Omental fat pad (tissue), 4 donors: ENCODE measurements around the gene EXD3. TPM values are rescaled to one million over a fixed set of nuclear protein-coding genes. Genes with fewer than 3 reads are reported as not detected.

Experiments
- ATAC-seq: fragments of 150-250 bp; one replicate; pipeline ENCODE4 v1.9.1; 2016; ENCODE audit warnings: mild to moderate bottlenecking, moderate library complexity; ENCODE audit not compliant: low FRiP score
- DNase-seq: peaks from one replicate; pipeline ENCODE4 v3.0.0-alpha.2; 2019; ENCODE audit warnings: low spot score
- CTCF ChIP-seq, 3 donors: fragments of 450-650 bp; IDR thresholded peaks; one replicate each; pipeline ENCODE4 v1.5.1; 2016 to 2017; ENCODE audit warnings: antibody characterized with exemption in 3 of 3, mild to moderate bottlenecking in 3 of 3, moderate library complexity in 2 of 3
- total RNA-seq, 4 donors: library from RNA; depleted of rRNA; stranded (reverse); fragments of >200 nt; gene quantifications; one replicate each; pipeline ENCODE4 v1.1.0, GENCODE V29; 2016

The EXD3 gene
- total RNA-seq, 4 donors from 2014 or later = 8.3 to 18.3 (median 10.5) TPM

- ATAC-seq (no peak), DNase-seq (no peak)
- no peak for TF ChIP-seq CTCF (IDR thresholded peaks at IDR 0.05)
Observed at GRCh38 chr9:137268538-137269201, 154.3 kb downstream of the EXD3 start.

- ATAC-seq = no peak
- no peak for TF ChIP-seq CTCF (IDR thresholded peaks at IDR 0.05)
- DNase-seq = no peak
Observed at GRCh38 chr9:137267933-137268355, 155.0 kb downstream of the EXD3 start.

- DNase-seq (no peak), ATAC-seq (no peak)
- TF ChIP-seq CTCF (IDR thresholded peaks at IDR 0.05) = no peak
Observed at GRCh38 chr9:137266585-137267453, 156.1 kb downstream of the EXD3 start.

- ATAC-seq (no peak), DNase-seq (no peak)
- no peak for TF ChIP-seq CTCF (IDR thresholded peaks at IDR 0.05)
Observed at GRCh38 chr9:137266162-137266527, 156.8 kb downstream of the EXD3 start.

- no peak for TF ChIP-seq CTCF (IDR thresholded peaks at IDR 0.05)
- ATAC-seq = no peak
- no peak for DNase-seq
Observed at GRCh38 chr9:137265496-137266161, 157.3 kb downstream of the EXD3 start.

GRCh38 chr9:137264067-137264466 is 158.9 kb downstream of the EXD3 start:
- TF ChIP-seq CTCF (IDR thresholded peaks at IDR 0.05) = no peak
- no peak for ATAC-seq
- no peak for DNase-seq
